ENCODE results near the gene NECTIN4. TPM values are rescaled to one million over a fixed set of nuclear protein-coding genes. Genes with fewer than 3 reads are reported as not detected.

NECTIN4 gene
- total and polyA plus RNA-seq, 2 experiments from 2014 or later, result 5.9 to 8.5 TPM

GRCh38 chr1:161021970-161022353 is 67.4 kb downstream of the NECTIN4 start:
- H2AFZ ChIP-seq, result peak overlapping the region; percentile 26
- H3K4me3 ChIP-seq, result no peak overlapping the region
- H4K20me1 ChIP-seq (ENCODE audit: insufficient read depth, poor library complexity, severe bottlenecking), result peaks cover 7% of the 10 kb centered on the region

GRCh38 chr1:161021165-161021969 is 68.0 kb downstream of the NECTIN4 start:
- no peaks in the 10 kb centered on the region for H3K36me3 ChIP-seq (replicated peaks; ENCODE audit: insufficient read depth, low read depth)
- DNase-seq (ENCODE audit: low spot score), result peak; percentile 97
- H3K4me1 ChIP-seq (ENCODE audit: insufficient read depth), result peaks cover 15% of the 10 kb centered on the region
- no peaks in the 10 kb centered on the region for H3K27me3 ChIP-seq
- no peak for TF ChIP-seq EZH2 (IDR thresholded peaks at IDR 0.05; ENCODE audit: borderline replicate concordance)
- no peak for TF ChIP-seq CTCF (IDR thresholded peaks at IDR 0.05; ENCODE audit: poor library complexity)
- TF ChIP-seq EZH2phosphoT487 (IDR thresholded peaks at IDR 0.05; ENCODE audit: low read depth, severe bottlenecking, unreplicated experiment), result no peak
- H3K9me2 ChIP-seq (replicated peaks; ENCODE audit: insufficient read depth), result no peaks in the 10 kb centered on the region
- H3K4me3 ChIP-seq, result peak overlapping the region; percentile 24
- peaks cover 7% of the 10 kb centered on the region for H4K20me1 ChIP-seq (ENCODE audit: insufficient read depth, poor library complexity, severe bottlenecking)
- WGBS (ENCODE audit: low lambda C conversion rate, missing lambda C conversion rate), result 19% methylated on average over 29 of the region's 34 CpGs
- H3K27ac ChIP-seq, result peak overlapping the region; percentile 99
- H3K4me2 ChIP-seq, result peak overlapping the region; percentile 76
- H2AFZ ChIP-seq, result peak overlapping the region; percentile 26
- H3K79me2 ChIP-seq, result peaks cover 36% of the 10 kb centered on the region
- no peaks in the 10 kb centered on the region for H3K9me3 ChIP-seq (ENCODE audit: low read depth)

More at GRCh38 chr1:161021970-161022353, 67.4 kb downstream of the NECTIN4 start:
- Histone ChIP-seq H3K36me3 (replicated peaks; ENCODE audit: insufficient read depth, low read depth) (no peaks in the 10 kb centered on the region), H3K79me2 (peaks cover 34% of the 10 kb centered on the region), H3K27ac (peak overlapping the region; percentile 94), H3K4me1 (ENCODE audit: insufficient read depth) (peaks cover 12% of the 10 kb centered on the region), H3K9me2 (replicated peaks; ENCODE audit: insufficient read depth) (no peaks in the 10 kb centered on the region), H3K9me3 (ENCODE audit: low read depth) (no peaks in the 10 kb centered on the region), H3K27me3 (no peaks in the 10 kb centered on the region), H3K4me2 (peak overlapping the region; percentile 76)
- WGBS (ENCODE audit: low lambda C conversion rate, missing lambda C conversion rate), result 87% methylated on average over 2 of the region's 2 CpGs
- no peak for TF ChIP-seq CTCF (IDR thresholded peaks at IDR 0.05; ENCODE audit: poor library complexity)
- no peak for TF ChIP-seq EZH2phosphoT487 (IDR thresholded peaks at IDR 0.05; ENCODE audit: low read depth, severe bottlenecking, unreplicated experiment)
- no peak for TF ChIP-seq EZH2 (IDR thresholded peaks at IDR 0.05; ENCODE audit: borderline replicate concordance)
- DNase-seq (ENCODE audit: low spot score), result no peak

Small RNAs within 50 kb of the gene (small RNA-seq; reads per million reads assigned to genes)
- gene AL591806.2, result not detected

Other genes starting within 250 kb of the NECTIN4 start
- 0.47 and 0.48 TPM in 2 replicates for gene CD244, start 226.7 kb downstream of the NECTIN4 start, total RNA-seq
- gene CD244, start 226.7 kb downstream of the NECTIN4 start, polyA plus RNA-seq, result 1.1 and 1.2 TPM in 2 replicates
- gene ITLN1, start 204.4 kb downstream of the NECTIN4 start, total RNA-seq, result 9.0 and 11.3 TPM in 2 replicates
- gene ITLN1, start 204.4 kb downstream of the NECTIN4 start, polyA plus RNA-seq, result 7.4 and 34.9 TPM in 2 replicates
- 1.3 and 1.4 TPM in 2 replicates for gene ITLN2, start 134.7 kb downstream of the NECTIN4 start, total RNA-seq
- gene ITLN2, start 134.7 kb downstream of the NECTIN4 start, polyA plus RNA-seq, result 1.7 and 3.6 TPM in 2 replicates
- gene F11R, start 68.4 kb downstream of the NECTIN4 start, total RNA-seq, result 140 and 180 TPM in 2 replicates
- gene F11R, start 68.4 kb downstream of the NECTIN4 start, polyA plus RNA-seq, result 148 and 149 TPM in 2 replicates
- 30.8 and 36.3 TPM in 2 replicates for gene TSTD1, start 50.6 kb downstream of the NECTIN4 start, total RNA-seq
- 101 and 102 TPM in 2 replicates for gene TSTD1, start 50.6 kb downstream of the NECTIN4 start, polyA plus RNA-seq
- gene USF1, start 43.6 kb downstream of the NECTIN4 start, total RNA-seq, result 62.1 and 85.1 TPM in 2 replicates
- 11.9 and 23.2 TPM in 2 replicates for gene USF1, start 43.6 kb downstream of the NECTIN4 start, polyA plus RNA-seq
- 0.52 and 0.80 TPM in 2 replicates for gene ARHGAP30, start 19.7 kb downstream of the NECTIN4 start, total RNA-seq
- gene ARHGAP30, start 19.7 kb downstream of the NECTIN4 start, polyA plus RNA-seq, result 1.4 and 1.7 TPM in 2 replicates
- gene KLHDC9, start 8.8 kb upstream of the NECTIN4 start, total RNA-seq, result 1.4 and 3.9 TPM in 2 replicates
- gene KLHDC9, start 8.8 kb upstream of the NECTIN4 start, polyA plus RNA-seq, result 4.5 and 7.4 TPM in 2 replicates
- 47.6 and 63.1 TPM in 2 replicates for gene PFDN2, start 28.5 kb upstream of the NECTIN4 start, total RNA-seq
- gene PFDN2, start 28.5 kb upstream of the NECTIN4 start, polyA plus RNA-seq, result 84.6 and 93.2 TPM in 2 replicates
- 41.3 and 47.5 TPM in 2 replicates for gene NIT1, start 28.5 kb upstream of the NECTIN4 start, total RNA-seq
- gene NIT1, start 28.5 kb upstream of the NECTIN4 start, polyA plus RNA-seq, result 48.9 and 50.4 TPM in 2 replicates
- 19.0 and 21.8 TPM in 2 replicates for gene DEDD, start 43.1 kb upstream of the NECTIN4 start, total RNA-seq
- gene DEDD, start 43.1 kb upstream of the NECTIN4 start, polyA plus RNA-seq, result 24.3 and 27.1 TPM in 2 replicates
- gene UFC1, start 64.4 kb upstream of the NECTIN4 start, total RNA-seq, result 105 and 136 TPM in 2 replicates
- 119 and 128 TPM in 2 replicates for gene UFC1, start 64.4 kb upstream of the NECTIN4 start, polyA plus RNA-seq
- 5.5 and 7.7 TPM in 2 replicates for gene USP21, start 69.9 kb upstream of the NECTIN4 start, total RNA-seq
- gene USP21, start 69.9 kb upstream of the NECTIN4 start, polyA plus RNA-seq, result 24.4 and 44.7 TPM in 2 replicates
- gene PPOX, start 76.9 kb upstream of the NECTIN4 start, total RNA-seq, result 11.2 and 18.3 TPM in 2 replicates
- 30.7 and 31.6 TPM in 2 replicates for gene PPOX, start 76.9 kb upstream of the NECTIN4 start, polyA plus RNA-seq
- gene B4GALT3, start 87.9 kb upstream of the NECTIN4 start, total RNA-seq, result 32.2 and 36.0 TPM in 2 replicates
- gene B4GALT3, start 87.9 kb upstream of the NECTIN4 start, polyA plus RNA-seq, result 48.1 and 56.9 TPM in 2 replicates
- 1.2 and 2.3 TPM in 2 replicates for gene ADAMTS4, start 109.5 kb upstream of the NECTIN4 start, total RNA-seq
- gene ADAMTS4, start 109.5 kb upstream of the NECTIN4 start, polyA plus RNA-seq, result 4.4 and 6.1 TPM in 2 replicates
- gene NDUFS2, start 112.8 kb upstream of the NECTIN4 start, total RNA-seq, result 103 TPM in 2 replicates
- 163 and 177 TPM in 2 replicates for gene NDUFS2, start 112.8 kb upstream of the NECTIN4 start, polyA plus RNA-seq
- gene FCER1G, start 125.7 kb upstream of the NECTIN4 start, total RNA-seq, result 1.1 and 4.3 TPM in 2 replicates
- gene FCER1G, start 125.7 kb upstream of the NECTIN4 start, polyA plus RNA-seq, result 4.8 and 14.5 TPM in 2 replicates
- 3,581 and 4,608 TPM in 2 replicates for gene APOA2, start 134.1 kb upstream of the NECTIN4 start, total RNA-seq
- 5,258 and 8,089 TPM in 2 replicates for gene APOA2, start 134.1 kb upstream of the NECTIN4 start, polyA plus RNA-seq
- 11.4 and 15.7 TPM in 2 replicates for gene TOMM40L, start 136.5 kb upstream of the NECTIN4 start, total RNA-seq
- gene TOMM40L, start 136.5 kb upstream of the NECTIN4 start, polyA plus RNA-seq, result 14.5 and 15.7 TPM in 2 replicates
- gene NR1I3, start 148.6 kb upstream of the NECTIN4 start, total RNA-seq, result 2.6 and 4.1 TPM in 2 replicates
- gene NR1I3, start 148.6 kb upstream of the NECTIN4 start, polyA plus RNA-seq, result 3.9 and 8.1 TPM in 2 replicates
- 1.4 and 2.6 TPM in 2 replicates for gene PCP4L1, start 169.2 kb upstream of the NECTIN4 start, total RNA-seq
- gene PCP4L1, start 169.2 kb upstream of the NECTIN4 start, polyA plus RNA-seq, result 1.4 and 1.7 TPM in 2 replicates
- 0.80 and 2.1 TPM in 2 replicates for gene MPZ, start 220.4 kb upstream of the NECTIN4 start, total RNA-seq
- 0.21 TPM in 1 of 2 replicates, not detected in the other for gene MPZ, start 220.4 kb upstream of the NECTIN4 start, polyA plus RNA-seq
- gene SDHC, start 224.8 kb upstream of the NECTIN4 start, total RNA-seq, result 131 and 169 TPM in 2 replicates
- gene SDHC, start 224.8 kb upstream of the NECTIN4 start, polyA plus RNA-seq, result 291 and 358 TPM in 2 replicates

Data from hepatocyte (in vitro differentiated cells).